ENCODE data around the gene ARMCX5. TPM values are rescaled to one million over a fixed set of nuclear protein-coding genes. Genes with fewer than 3 reads are reported as not detected.

Gene ARMCX5
- total RNA-seq, 2 donors from 2014 or later = 9.3 to 12.6 TPM

DNA sequence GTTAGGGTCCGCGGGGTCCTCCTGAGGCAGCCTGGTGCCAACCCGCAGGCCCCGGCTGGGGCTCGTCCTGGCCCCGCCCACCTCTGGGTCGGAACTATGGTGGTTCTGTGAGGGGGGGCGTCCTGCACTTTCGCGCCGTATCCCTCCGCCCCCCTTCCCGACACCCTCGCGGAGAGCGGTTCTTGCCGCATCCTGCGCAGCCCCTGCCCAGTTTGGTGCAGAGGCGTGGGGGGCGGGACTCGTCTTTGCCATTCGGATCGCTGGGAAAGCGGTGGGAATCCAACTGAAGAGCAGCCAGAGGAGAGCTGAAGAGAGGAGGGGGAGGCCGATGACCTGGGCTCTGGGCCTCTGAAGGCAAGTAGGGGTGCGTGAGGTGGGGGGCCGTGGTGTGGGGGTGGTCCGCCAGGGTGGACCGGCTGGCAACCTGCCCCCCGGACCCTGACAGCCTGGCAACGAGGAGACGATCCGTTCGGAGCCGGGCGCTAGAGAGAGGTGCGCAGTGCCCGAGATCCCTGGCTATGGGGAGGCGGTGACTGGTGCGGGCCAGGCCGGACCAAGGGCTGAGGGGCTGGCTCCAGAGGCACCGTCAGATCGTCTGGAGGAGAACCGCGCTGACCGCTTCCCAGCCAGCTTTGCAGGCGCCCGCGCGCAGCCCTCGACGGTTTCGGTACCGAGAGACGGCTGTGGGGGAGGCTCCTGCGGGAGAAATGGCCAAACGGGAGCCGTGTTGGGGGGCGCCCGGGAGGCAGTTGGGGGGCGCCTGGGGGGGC is 52.1 kb downstream of the ARMCX5 start, which contains the start of gene GPRASP1:
Gene GPRASP1, plus strand, starts transcription at position 242 of the 770 bp plus-strand sequence. CDS start 2,431 bp downstream, outside the sequence.
- Mint-ChIP-seq H3K27ac (peak within 1 kb of the TSS; percentile 95), H3K4me1 (peaks cover 13% of the 10 kb centered on the region)
- ATAC-seq = peak; percentile 62

DNA sequence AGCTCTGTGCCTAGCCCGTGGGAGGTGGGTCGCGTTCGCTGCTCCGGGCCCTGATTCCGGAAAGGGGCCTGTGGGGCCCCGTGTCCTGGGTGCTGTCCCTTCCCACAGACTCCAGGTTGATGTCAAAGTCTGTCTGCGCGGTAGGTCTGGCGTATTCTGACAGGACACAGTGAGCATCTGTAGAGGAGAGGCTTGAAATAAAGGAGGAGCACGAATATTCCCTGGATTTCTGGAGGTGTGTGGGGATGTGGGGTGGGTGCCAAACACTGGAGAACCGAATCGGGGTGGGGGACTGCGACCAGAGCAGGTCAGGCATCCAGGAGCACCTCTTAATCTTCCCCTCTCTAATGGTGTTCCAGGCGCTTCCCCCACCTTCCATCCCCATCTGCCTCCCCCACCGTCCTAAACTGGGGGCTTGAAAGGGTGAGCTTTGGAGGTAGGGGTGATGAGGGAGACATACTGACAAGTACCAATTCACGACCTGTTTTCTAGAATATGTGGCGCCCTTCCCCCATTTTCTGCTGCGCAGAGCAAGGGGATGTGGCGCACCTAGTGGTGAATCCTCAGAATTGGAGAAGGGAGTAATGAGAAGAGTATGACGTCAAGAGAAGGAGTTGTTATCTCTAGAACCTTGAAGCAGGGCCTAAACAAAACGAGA is 52.8 kb downstream of the ARMCX5 start:
- Mint-ChIP-seq H3K27ac (peak overlapping the region; percentile 95), H3K27me3 (no peaks in the 10 kb centered on the region), H3K36me3 (ENCODE audit: low read depth) (peaks cover 2% of the 10 kb centered on the region), H3K4me1 (peaks cover 13% of the 10 kb centered on the region), H3K4me3 (peak overlapping the region; percentile 99)
- ATAC-seq = peak; percentile 85
- peak; percentile 12 to 42 (median 24) for DNase-seq
- H3K9me3 ChIP-seq (ENCODE audit: control insufficient read depth, low read length, poor library complexity, severe bottlenecking) = no peaks in the 10 kb centered on the region

More for the DNA sequence above, 52.1 kb downstream of the ARMCX5 start, which contains the start of gene GPRASP1:
- Mint-ChIP-seq H3K27me3 (no peaks in the 10 kb centered on the region), H3K36me3 (ENCODE audit: low read depth) (peaks cover 2% of the 10 kb centered on the region), H3K4me3 (peak within 1 kb of the TSS; percentile 99)
- H3K9me3 ChIP-seq (ENCODE audit: control insufficient read depth, low read length, poor library complexity, severe bottlenecking) = no peaks in the 10 kb centered on the region
- peak; percentile 43 to 57 (median 51) for DNase-seq

Other genes with a start within 250 kb of the ARMCX5 start
- not detected for gene NXF2B, start 159.5 kb upstream of the ARMCX5 start, total RNA-seq
- under 1 TPM in 1 of 2 donors, not detected in 1; 0.40 TPM for gene TCP11X2, start 127.7 kb upstream of the ARMCX5 start, total RNA-seq
- gene TMSB15A, start 82.8 kb upstream of the ARMCX5 start, total RNA-seq = not detected
- 10 to 100 TPM; 26.8 to 38.9 TPM for gene GPRASP1, start 52.0 kb downstream of the ARMCX5 start, total RNA-seq
- under 1 TPM; 0.78 to 0.82 TPM for gene GPRASP2, start 112.9 kb downstream of the ARMCX5 start, total RNA-seq
- gene GPRASP3, start 121.2 kb downstream of the ARMCX5 start, total RNA-seq = 1 to 10 TPM; 1.9 to 3.4 TPM